KMS-11 (cell line): ENCODE results near the gene MGMT.

Experiments used
- H2AFZ ChIP-seq: fragments of 200-600 bp; sonication (generic); 2 replicates; pipeline ENCODE4 v1.6.1; 2016; ENCODE audit warnings: antibody characterized with exemption, mixed run types, low read depth
- H3K27ac ChIP-seq: fragments of 200-600 bp; sonication (generic); 2 replicates; pipeline ENCODE4 v1.6.1; 2016; ENCODE audit warnings: mild to moderate bottlenecking, mixed run types
- H3K27me3 ChIP-seq: fragments of 200-600 bp; sonication (generic); 2 replicates; pipeline ENCODE4 v1.6.1; 2017; ENCODE audit warnings: mild to moderate bottlenecking, low read depth, mixed run types, moderate library complexity; ENCODE audit not compliant: insufficient read depth
- H3K36me3 ChIP-seq: fragments of 200-600 bp; sonication (generic); 2 replicates; pipeline ENCODE4 v1.6.1; 2017; ENCODE audit warnings: mild to moderate bottlenecking, mixed run types; ENCODE audit not compliant: insufficient read depth
- H3K4me1 ChIP-seq: fragments of 200-600 bp; sonication (generic); 2 replicates; pipeline ENCODE4 v1.6.1; 2016; ENCODE audit warnings: mild to moderate bottlenecking, low read depth, mixed run types; ENCODE audit not compliant: poor library complexity, severe bottlenecking
- H3K4me2 ChIP-seq: fragments of 200-600 bp; sonication (generic); 2 replicates; pipeline ENCODE4 v1.7.0; 2016; ENCODE audit warnings: mild to moderate bottlenecking, mixed run types
- H3K4me3 ChIP-seq: fragments of 200-600 bp; sonication (generic); IDR thresholded peaks from 2 replicates; pipeline ENCODE4 v1.6.1; 2017; ENCODE audit warnings: low read depth, low read length, mixed read lengths; ENCODE audit not compliant: insufficient read depth
- H3K79me2 ChIP-seq: fragments of 200-600 bp; sonication (generic); 2 replicates; pipeline ENCODE4 v1.6.1; 2016; ENCODE audit warnings: low read depth, mixed run types; ENCODE audit not compliant: insufficient read depth
- H3K9ac ChIP-seq: fragments of 200-600 bp; sonication (generic); 2 replicates; pipeline ENCODE4 v1.6.1; 2016; ENCODE audit warnings: mild to moderate bottlenecking, mixed run types
- H4K20me1 ChIP-seq: fragments of 200-600 bp; sonication (generic); 2 replicates; pipeline ENCODE4 v1.6.1; 2016; ENCODE audit warnings: mild to moderate bottlenecking, mixed run types; ENCODE audit not compliant: insufficient read depth
- CTCF ChIP-seq: fragments of 200-600 bp; sonication (generic); conservative IDR thresholded peaks from 2 replicates; pipeline ENCODE4 v1.6.1; 2017; ENCODE audit warnings: low read depth, mild to moderate bottlenecking, antibody characterized with exemption, low read length, moderate library complexity, mixed read lengths

MGMT gene

DNA sequence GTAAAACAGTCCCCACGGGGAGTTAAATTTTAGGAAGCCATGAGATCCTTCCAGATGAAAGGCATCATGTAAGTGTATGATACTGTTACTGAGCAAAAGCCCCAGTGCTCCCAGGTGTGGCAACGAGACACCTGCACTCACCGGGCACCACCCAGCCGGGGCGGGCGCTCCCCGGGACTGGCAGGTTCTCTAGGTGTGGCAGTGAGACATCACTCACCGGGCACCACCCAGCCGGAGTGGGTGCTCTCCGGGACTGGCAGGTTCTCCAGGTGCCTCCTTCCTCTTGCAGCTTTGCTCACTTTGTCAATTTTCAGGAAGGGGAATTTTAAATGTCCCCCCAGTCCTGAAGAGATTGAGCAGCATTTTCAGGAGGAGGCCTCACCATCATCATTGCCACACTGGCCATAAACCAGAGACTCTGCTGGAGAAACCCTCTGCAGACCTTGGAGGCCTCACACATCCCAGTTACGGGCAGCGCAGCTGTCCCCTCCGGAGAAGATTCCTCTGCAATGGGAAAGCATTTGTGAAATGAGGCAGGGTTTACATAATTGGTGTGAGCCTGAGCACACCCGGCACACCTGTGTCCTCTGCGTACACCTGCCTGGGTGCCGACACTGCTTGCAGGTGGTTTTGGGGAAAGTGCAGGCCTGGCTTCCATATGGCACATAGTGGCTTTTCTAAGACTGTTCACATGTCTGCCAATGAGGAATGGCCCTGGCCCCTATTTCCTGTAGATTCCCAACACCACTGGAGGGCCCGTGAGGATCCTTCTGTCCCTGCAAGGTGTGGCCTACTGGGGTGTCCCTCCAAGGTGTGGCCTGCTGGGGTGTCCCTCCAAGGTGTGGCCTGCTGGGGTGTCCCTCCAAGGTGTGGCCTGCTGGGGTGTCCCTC lies 305.7 kb downstream of the MGMT start:
- H3K9ac ChIP-seq, result no peak overlapping the region
- no peak overlapping the region for H3K4me2 ChIP-seq
- TF ChIP-seq CTCF, result no peak
- no peaks in the 10 kb centered on the region for H3K79me2 ChIP-seq
- no peaks in the 10 kb centered on the region for H3K27me3 ChIP-seq
- H4K20me1 ChIP-seq, result no peaks in the 10 kb centered on the region
- no peaks in the 10 kb centered on the region for H3K4me1 ChIP-seq
- no peak overlapping the region for H3K27ac ChIP-seq
- H2AFZ ChIP-seq, result no peak overlapping the region
- H3K36me3 ChIP-seq, result no peaks in the 10 kb centered on the region
- H3K4me3 ChIP-seq, result no peak overlapping the region

DNA sequence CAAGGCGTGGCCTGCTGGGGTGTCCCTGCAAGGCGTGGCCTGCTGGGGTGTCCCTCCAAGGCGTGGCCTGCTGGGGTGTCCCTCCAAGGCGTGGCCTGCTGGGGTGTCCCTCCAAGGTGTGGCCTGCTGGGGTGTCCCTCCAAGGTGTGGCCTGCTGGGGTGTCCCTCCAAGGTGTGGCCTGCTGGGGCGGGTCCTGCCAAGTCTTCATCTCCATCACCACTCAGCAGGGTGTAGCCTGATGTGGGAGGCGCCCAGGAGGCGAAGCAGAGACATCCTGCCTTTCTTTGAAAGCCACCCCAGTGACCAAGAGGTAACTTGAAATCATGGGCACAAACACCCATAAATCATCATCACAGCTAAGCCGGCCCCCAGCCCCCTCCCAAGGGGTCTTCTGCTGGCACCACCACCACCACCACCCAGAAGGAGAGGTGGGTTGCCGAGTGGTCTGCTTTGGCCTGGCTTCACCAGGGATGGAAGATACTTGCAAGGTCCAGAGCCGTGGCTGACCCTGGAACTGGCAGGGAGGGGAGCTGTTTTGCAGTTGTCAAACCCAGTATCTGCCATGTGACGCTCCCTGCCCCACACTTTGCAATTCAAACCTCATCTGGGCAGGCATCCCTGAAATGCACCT lies 306.4 kb downstream of the MGMT start:
- Histone ChIP-seq H3K4me3 (no peak overlapping the region), H3K36me3 (no peaks in the 10 kb centered on the region), H3K4me1 (no peaks in the 10 kb centered on the region), H4K20me1 (no peaks in the 10 kb centered on the region), H3K27me3 (no peaks in the 10 kb centered on the region), H3K9ac (no peak overlapping the region), H3K27ac (no peak overlapping the region), H3K4me2 (no peak overlapping the region), H2AFZ (no peak overlapping the region), H3K79me2 (no peaks in the 10 kb centered on the region)
- no peak for TF ChIP-seq CTCF

DNA sequence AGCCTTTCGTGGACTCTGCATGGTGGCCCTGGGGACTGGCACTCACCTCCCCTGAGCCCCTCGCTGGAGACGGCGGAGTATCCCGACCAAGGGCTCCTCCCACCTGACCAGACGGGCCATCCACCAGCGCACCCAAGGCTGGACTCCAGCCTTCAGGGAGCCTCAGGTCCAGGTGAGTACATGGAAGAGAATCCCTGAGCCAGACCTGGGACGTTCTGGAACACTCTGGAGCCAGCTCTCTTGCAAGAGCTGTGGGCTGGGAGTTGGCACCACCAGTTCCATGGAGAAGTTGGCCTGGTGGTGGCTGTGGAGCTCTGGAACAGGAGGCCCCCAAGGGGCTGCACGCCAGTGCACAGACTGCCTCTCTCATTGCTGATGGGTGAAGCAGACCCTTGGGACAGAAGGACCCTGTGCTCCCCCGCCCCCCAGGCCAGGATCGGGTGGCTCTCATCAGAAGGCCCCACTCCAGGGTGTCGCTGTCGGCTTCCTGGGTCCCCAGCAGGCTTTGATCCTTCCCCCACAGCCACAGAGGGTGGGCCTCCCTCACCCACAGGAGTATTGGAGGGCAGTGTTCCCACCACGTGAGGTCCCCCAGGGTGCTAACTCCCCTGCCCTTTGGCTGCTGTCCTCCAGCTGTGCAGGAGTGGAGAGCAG lies 307.2 kb downstream of the MGMT start:
- Histone ChIP-seq H4K20me1 (no peaks in the 10 kb centered on the region), H3K4me3 (no peak overlapping the region), H3K79me2 (no peaks in the 10 kb centered on the region), H3K27ac (no peak overlapping the region), H3K9ac (no peak overlapping the region), H2AFZ (no peak overlapping the region), H3K4me1 (no peaks in the 10 kb centered on the region), H3K4me2 (no peak overlapping the region), H3K27me3 (no peaks in the 10 kb centered on the region), H3K36me3 (no peaks in the 10 kb centered on the region)
- no peak for TF ChIP-seq CTCF

GRCh38 chr10:129774736-129775401 lies 307.8 kb downstream of the MGMT start:
- Histone ChIP-seq H3K9ac (no peak overlapping the region), H3K27ac (no peak overlapping the region), H2AFZ (no peak overlapping the region), H3K36me3 (no peaks in the 10 kb centered on the region), H3K4me1 (no peaks in the 10 kb centered on the region), H3K79me2 (no peaks in the 10 kb centered on the region), H3K4me2 (no peak overlapping the region), H4K20me1 (no peaks in the 10 kb centered on the region), H3K4me3 (no peak overlapping the region), H3K27me3 (no peaks in the 10 kb centered on the region)
- no peak for TF ChIP-seq CTCF
